Mesothelial cell of epicardium (in vitro differentiated cells): ENCODE data around the gene PAM. TPM values are rescaled to one million over a fixed set of nuclear protein-coding genes. Genes with fewer than 3 reads are reported as not detected.

Experiments used
- DNase-seq, 2 experiments: peaks; one replicate each; pipeline ENCODE4 v3.0.0; 2021; ENCODE audit warnings: low spot score in 2 of 2; ENCODE audit not compliant: unreplicated experiment in 2 of 2
- H3K27ac Mint-ChIP-seq: 2 replicates; pipeline ENCODE4 v1.8.0; 2021; ENCODE audit warnings: mixed read lengths
- H3K27me3 Mint-ChIP-seq: 2 replicates; pipeline ENCODE4 v1.8.0; 2021; ENCODE audit warnings: low read depth, mixed read lengths
- H3K36me3 Mint-ChIP-seq: 2 replicates; pipeline ENCODE4 v1.8.0; 2021; ENCODE audit warnings: mixed read lengths
- H3K4me1 Mint-ChIP-seq: 2 replicates; pipeline ENCODE4 v1.8.0; 2021; ENCODE audit warnings: mixed read lengths
- H3K4me3 Mint-ChIP-seq: 2 replicates; pipeline ENCODE4 v1.8.0; 2021; ENCODE audit warnings: mild to moderate bottlenecking, moderate library complexity, mixed read lengths
- H3K9me3 Mint-ChIP-seq: 2 replicates; pipeline ENCODE4 v1.8.0; 2021; ENCODE audit warnings: mixed read lengths
- CTCF ChIP-seq: fragments of 200-600 bp; sonication (generic); IDR thresholded peaks from one replicate; pipeline ENCODE4 v1.5.0; 2021; ENCODE audit warnings: antibody characterized with exemption; ENCODE audit not compliant: unreplicated experiment
- total RNA-seq: library from RNA; stranded (reverse); gene quantifications from 3 replicates; pipeline ENCODE4 v1.2.1, GENCODE V29; 2021

Gene PAM
- total RNA-seq, 1 donor from 2014 or later, result 94.3 TPM

GRCh38 chr5:102733534-102733933, 21.6 kb upstream of the PAM start:
- no peak overlapping the region for H3K27ac Mint-ChIP-seq

GRCh38 chr5:102737161-102737560, 17.9 kb upstream of the PAM start:
- no peak for TF ChIP-seq CTCF
- no peaks in the 10 kb centered on the region for H3K4me1 Mint-ChIP-seq
- no peak overlapping the region for H3K4me3 Mint-ChIP-seq
- no peak overlapping the region for H3K27ac Mint-ChIP-seq
- H3K27me3 Mint-ChIP-seq, result no peaks in the 10 kb centered on the region
- no peaks in the 10 kb centered on the region for H3K9me3 Mint-ChIP-seq
- H3K36me3 Mint-ChIP-seq, result no peaks in the 10 kb centered on the region
- no peak for DNase-seq

More at GRCh38 chr5:102733534-102733933, 21.6 kb upstream of the PAM start:
- H3K4me1 Mint-ChIP-seq, result no peaks in the 10 kb centered on the region
- no peaks in the 10 kb centered on the region for H3K9me3 Mint-ChIP-seq
- TF ChIP-seq CTCF, result no peak
- no peaks in the 10 kb centered on the region for H3K36me3 Mint-ChIP-seq
- H3K4me3 Mint-ChIP-seq, result no peak overlapping the region
- no peak for DNase-seq
- H3K27me3 Mint-ChIP-seq, result no peaks in the 10 kb centered on the region

- Mint-ChIP-seq H3K27ac (no peak overlapping the region), H3K36me3 (no peaks in the 10 kb centered on the region), H3K4me1 (no peaks in the 10 kb centered on the region), H3K4me3 (no peak overlapping the region), H3K9me3 (no peaks in the 10 kb centered on the region), H3K27me3 (no peaks in the 10 kb centered on the region)
- no peak for TF ChIP-seq CTCF
- no peak for DNase-seq
These were observed 17.2 kb upstream of the PAM start for GRCh38 chr5:102737805-102738469.

- Mint-ChIP-seq H3K4me3 (no peak overlapping the region), H3K9me3 (no peaks in the 10 kb centered on the region), H3K36me3 (no peaks in the 10 kb centered on the region), H3K27me3 (no peaks in the 10 kb centered on the region), H3K27ac (no peak overlapping the region), H3K4me1 (no peaks in the 10 kb centered on the region)
- no peak for DNase-seq
- TF ChIP-seq CTCF, result no peak
These were observed 14.6 kb upstream of the PAM start for GRCh38 chr5:102740515-102740914.

GRCh38 chr5:102742215-102742614, 12.9 kb upstream of the PAM start:
- Mint-ChIP-seq H3K36me3 (no peaks in the 10 kb centered on the region), H3K4me1 (no peaks in the 10 kb centered on the region), H3K9me3 (no peaks in the 10 kb centered on the region), H3K27ac (no peak overlapping the region), H3K27me3 (no peaks in the 10 kb centered on the region), H3K4me3 (no peak overlapping the region)
- no peak for DNase-seq
- no peak for TF ChIP-seq CTCF

GRCh38 chr5:102743900-102744299, 11.2 kb upstream of the PAM start:
- Mint-ChIP-seq H3K4me3 (no peak overlapping the region), H3K36me3 (no peaks in the 10 kb centered on the region), H3K27ac (no peak overlapping the region), H3K4me1 (peaks cover 2% of the 10 kb centered on the region), H3K9me3 (no peaks in the 10 kb centered on the region), H3K27me3 (no peaks in the 10 kb centered on the region)
- TF ChIP-seq CTCF, result no peak
- DNase-seq, result no peak
